Measurements from ENCODE around the gene TFIP11. TPM values are rescaled to one million over a fixed set of nuclear protein-coding genes. Genes with fewer than 3 reads are reported as not detected.
A peak's percentile ranks its signal among the peaks of the same experiment; 100 is the strongest.

Gene TFIP11
- 10 to 100 TPM; 32.0 to 38.3 (median 34.6) TPM for polyA plus RNA-seq (ENCODE audit: insufficient read depth in 1 of 5, insufficient read length in 5 of 5, low replicate concordance in 1 of 5)
- long read RNA-seq, donor 1, transcript TFIP11-204 (15 exons, 3,586 nt) = major isoform, 11 of 15 reads
- long read RNA-seq, donor 1, partial matches to known transcripts = 0 of 15 reads
- long read RNA-seq, donor 1, other reads (novel, unspliced or antisense) = 0 of 15 reads
- long read RNA-seq, donor 2, partial matches to known transcripts = 0 of 7 reads
- long read RNA-seq, donor 2, other reads (novel, unspliced or antisense) = 0 of 7 reads
- long read RNA-seq, donor 3, transcript TFIP11-204 (15 exons, 3,586 nt) = major isoform, 5 of 13 reads
- long read RNA-seq, donor 3, partial matches to known transcripts = 6 of 13 reads
- long read RNA-seq, donor 3, other reads (novel, unspliced or antisense) = 0 of 13 reads
- long read RNA-seq, donor 4, partial matches to known transcripts = 0 of 4 reads
- long read RNA-seq, donor 4, other reads (novel, unspliced or antisense) = 0 of 4 reads
- long read RNA-seq, donor 5, transcript TFIP11-204 (15 exons, 3,586 nt) = major isoform, 5 of 21 reads
- long read RNA-seq, donor 5, partial matches to known transcripts = 12 of 21 reads
- long read RNA-seq, donor 5, other reads (novel, unspliced or antisense) = 0 of 21 reads
- long read RNA-seq, donor 6, transcript TFIP11-204 (15 exons, 3,586 nt) = major isoform, 5 of 29 reads
- long read RNA-seq, donor 6, partial matches to known transcripts = 15 of 29 reads
- long read RNA-seq, donor 6, other reads (novel, unspliced or antisense) = 9 of 29 reads
- long read RNA-seq, donor 7, transcript TFIP11-204 (15 exons, 3,586 nt) = major isoform, 5 of 23 reads
- long read RNA-seq, donor 7, partial matches to known transcripts = 17 of 23 reads
- long read RNA-seq, donor 7, other reads (novel, unspliced or antisense) = 0 of 23 reads
- long read RNA-seq, donor 8, partial matches to known transcripts = 0 of 9 reads
- long read RNA-seq, donor 8, other reads (novel, unspliced or antisense) = 6 of 9 reads

- peak; percentile 88 to 91 for DNase-seq
These were observed at the start of gene TFIP11 for GRCh38 chr22:26512149-26512793. TSS of gene TFIP11 (minus strand) at chr22:26512473. CDS start at chr22:26510272, 2,201 bp downstream.

DNA sequence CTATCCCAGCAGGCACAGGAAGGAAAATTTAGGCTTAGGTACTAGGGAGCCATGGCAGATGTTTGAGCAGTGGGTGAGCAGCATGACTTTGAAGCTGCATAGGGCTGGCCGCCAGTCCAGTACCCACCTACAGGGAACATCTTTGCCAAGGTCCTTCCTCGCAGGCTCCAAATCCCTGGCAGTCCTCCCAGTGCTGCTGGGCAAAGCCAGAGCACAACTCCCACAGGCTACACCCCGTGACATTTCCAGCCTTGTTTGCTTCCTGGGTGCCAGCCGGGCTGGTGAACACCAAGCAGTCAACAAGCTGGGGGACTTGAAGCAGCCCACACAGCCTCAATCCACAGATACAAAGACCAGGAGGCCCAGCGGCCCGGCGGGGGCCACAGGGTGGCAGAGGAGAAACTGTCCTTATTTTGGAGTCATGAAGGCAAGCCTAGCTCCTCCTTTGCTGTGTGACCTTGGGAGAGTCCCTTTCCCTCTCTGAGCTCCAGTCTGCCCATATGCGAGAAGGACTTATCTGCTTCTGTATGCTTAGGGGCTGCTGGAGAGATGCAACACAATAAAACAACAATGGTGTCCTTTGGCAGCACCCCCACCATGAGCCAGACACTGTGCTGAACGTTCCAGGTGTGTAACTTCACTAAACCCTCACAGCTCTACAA lies 49.6 kb upstream of the TFIP11 start:
- no peak for DNase-seq

- no peak for DNase-seq
These were observed 47.8 kb upstream of the TFIP11 start for GRCh38 chr22:26559961-26560575.

DNA sequence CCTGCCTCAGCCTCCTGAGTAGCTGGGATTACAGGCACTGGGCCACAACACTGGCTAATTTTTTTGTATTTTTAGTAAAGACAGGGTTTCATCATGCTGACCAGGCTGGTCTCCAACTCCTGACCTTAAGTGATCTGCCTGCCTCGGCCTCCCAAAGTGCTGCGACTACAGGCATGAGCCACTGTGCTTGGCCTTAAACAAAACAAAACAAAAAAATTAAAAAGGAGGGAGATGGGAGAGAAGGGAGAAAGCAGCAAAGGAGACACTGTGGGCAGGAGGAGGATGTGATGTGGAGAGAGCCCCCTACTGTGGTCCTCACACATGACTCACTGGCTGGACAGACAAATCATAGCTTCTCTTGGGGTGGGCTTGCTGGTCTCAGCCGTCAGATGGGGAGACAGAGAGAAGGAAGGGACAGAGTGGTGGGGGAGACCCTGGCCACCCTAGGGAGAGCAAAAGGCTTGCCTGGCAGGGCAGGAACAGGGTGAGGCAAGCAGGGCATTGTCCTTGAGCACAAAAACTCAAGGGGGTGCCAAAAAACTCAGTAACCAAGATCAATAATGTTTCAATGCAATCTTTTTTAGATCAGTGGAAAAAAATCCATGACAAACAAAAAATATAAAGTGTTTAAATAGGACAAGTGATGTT lies 46.1 kb upstream of the TFIP11 start:
- no peak for DNase-seq

- no peak for DNase-seq
These were observed 44.6 kb upstream of the TFIP11 start for GRCh38 chr22:26556904-26557303.

DNA sequence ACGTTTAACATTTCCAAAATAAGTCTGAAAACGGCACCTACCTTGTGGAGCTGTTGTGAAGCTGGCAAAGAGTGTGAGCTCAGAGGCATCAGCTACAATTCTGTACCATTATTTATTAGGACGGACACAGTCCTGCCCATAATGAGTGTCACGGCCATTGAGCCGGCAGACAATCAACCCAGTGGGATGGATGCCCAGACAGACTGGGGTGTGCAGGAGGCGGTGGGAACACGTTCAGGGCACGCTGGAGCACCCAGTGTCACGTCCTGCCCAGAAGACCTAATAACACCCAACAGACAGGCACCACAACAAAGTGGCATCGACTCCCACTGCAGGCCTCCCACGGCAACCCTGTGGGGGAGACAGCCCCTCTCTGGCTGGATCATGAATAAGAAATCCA lies 43.2 kb upstream of the TFIP11 start:
- DNase-seq = no peak

DNA sequence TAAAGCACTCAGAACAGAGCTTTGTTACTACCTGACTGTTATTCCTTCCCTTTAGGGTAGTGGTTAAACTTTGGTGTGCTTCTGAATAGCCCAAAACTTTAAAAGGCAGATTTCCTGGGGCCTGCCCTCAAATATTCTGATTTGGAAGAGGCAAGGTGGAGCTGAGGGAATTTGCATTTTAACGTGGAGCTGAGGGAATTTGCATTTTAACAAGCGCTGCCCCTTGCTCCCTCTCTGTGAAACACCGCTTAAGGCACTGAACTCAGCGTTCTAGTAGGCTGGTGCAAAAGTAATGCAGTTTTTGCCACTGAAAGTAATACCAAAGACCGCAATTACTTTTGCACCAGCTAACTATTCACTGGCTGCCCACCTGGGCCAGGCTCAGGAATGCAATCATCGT lies 42.7 kb upstream of the TFIP11 start:
- DNase-seq = no peak

GRCh38 chr22:26553056-26553752 lies 40.9 kb upstream of the TFIP11 start:
- DNase-seq = no peak

DNA sequence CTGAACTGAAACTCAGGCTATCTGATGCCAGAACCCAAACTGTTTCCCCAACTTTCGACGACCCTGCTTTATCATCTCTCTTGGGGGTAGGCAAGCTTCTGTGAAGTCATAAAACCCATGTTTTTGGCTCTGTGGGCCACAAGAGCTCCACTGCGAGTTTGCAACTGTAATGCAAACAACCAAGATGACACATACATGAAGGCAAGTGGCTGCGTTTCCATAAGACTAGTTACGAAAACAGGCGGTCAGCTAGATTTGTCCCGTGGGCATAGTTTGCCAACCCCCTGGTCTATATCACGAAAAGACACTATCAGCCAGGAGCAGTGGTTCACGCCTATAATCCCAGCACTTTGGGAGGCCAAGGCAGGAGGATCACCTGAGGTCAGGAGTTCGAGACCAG lies 40.2 kb upstream of the TFIP11 start:
- no peak for DNase-seq

DNA sequence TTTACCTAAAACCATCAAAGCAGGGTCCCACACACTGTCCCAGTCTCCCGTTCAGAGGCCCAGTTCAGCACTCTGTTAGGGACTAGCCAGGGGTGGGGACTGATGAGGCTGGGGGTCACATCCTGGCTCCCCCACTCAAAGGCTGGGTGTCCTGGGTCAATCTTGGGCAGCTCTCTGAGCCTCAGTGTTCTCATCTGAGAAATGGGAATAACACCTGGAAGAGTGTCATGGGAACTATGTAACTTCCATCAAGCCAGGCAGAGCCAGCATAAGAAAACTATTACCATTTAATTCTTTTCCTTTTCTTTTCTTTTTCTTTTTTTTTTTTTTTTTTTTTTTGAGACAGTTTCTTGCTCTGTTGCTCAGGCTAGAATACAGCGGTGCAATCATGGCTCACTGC lies 39.3 kb upstream of the TFIP11 start:
- no peak for DNase-seq

DNA sequence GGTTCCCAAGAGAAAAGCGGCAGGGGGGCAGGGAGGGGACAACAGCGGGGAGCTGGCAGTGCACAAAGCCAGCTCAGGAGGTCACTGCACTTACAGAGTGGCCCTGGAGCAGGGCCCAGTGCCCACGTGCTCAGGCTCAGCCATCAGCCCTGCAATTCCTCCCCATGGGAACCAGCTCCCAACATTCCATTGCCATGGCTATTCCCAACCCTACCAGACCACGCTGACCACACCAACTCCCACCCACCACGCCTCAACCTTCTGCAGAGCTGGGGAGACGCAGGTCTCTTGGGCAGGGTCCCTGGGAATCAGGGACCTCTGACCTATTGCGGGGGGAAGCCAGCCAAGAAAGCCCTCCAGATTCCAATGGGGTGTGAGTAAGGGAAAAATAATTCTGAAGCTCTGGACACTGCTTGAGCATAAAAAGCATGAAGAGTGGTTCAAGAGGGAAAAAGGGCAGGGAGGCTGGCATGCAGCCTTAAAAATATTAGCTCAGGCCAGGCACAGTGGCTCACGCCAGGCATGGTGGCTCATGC lies 38.3 kb upstream of the TFIP11 start:
- peak; percentile 36 to 48 for DNase-seq

DNA sequence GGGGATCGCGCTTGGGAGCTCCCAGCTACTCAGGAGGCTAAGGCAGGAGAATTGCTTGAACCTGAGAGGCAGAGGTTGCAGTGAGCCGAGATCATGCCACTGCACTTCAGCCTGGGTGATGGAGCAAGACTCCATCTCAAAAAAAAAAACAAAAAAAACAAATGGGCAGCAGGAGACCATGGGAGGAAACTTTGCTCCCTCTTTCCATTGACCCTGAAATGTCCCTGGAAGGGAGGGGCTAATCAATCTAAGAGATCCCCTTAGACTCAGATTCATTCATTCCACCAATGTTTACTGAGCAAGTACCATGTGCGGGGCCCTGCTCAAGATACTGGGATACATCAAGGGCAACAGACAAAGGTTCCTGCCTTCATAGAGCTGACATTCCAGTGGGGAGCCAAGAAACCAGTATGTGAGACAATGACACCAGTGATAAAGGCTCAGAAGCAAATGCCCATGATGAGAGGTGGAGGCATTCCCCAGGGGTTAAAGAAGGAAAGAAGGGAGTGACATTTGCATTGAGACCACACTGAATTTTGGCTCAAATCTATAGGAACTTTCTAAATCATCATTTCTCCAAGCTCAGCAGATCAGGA lies 37.7 kb upstream of the TFIP11 start:
- DNase-seq = no peak

- DNase-seq = no peak
These were observed 36.7 kb upstream of the TFIP11 start for GRCh38 chr22:26548984-26549383.

GRCh38 chr22:26548303-26548702 lies 36.0 kb upstream of the TFIP11 start:
- DNase-seq = no peak

GRCh38 chr22:26547837-26548236 lies 35.6 kb upstream of the TFIP11 start:
- DNase-seq = no peak

DNA sequence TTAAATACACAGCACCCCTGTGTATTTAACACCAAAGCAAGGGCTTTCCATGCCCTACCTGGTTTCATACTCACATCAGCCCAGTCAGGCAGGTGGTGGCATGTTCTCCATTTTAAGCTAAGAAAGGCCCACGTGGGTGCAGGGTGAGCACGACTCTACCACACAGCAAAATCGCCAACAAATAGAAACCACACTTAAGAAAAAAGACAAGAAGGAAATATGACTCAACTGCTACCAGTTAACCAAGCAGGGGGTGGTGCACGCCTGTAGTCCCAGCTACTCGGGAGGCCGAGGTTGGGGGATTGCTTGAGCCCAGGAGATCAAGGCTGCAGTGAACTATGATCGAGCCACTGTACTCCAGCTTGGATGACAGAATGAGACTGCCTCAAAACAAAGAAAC lies 35.2 kb upstream of the TFIP11 start:
- DNase-seq = no peak

DNA sequence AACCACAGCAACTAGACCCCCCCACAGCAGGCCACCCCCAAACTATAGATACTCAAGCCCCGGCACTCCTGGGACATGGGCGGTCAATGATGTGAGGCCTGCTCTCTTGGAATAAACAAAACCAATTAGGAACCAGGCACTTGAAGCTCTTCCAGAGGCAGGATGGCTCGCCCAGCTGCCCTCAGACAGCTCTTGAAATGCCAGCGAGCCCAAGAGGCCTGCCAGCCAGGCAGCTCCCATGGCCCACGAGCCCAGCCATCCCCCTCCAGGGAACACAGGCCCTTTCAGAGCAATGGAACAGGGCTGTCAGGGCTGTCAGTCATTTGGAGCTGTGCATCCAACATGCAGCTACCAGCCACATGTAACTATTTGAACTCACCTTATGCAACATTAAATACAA lies 34.0 kb upstream of the TFIP11 start:
- no peak for DNase-seq

GRCh38 chr22:26545827-26546226 lies 33.6 kb upstream of the TFIP11 start:
- no peak for DNase-seq

DNA sequence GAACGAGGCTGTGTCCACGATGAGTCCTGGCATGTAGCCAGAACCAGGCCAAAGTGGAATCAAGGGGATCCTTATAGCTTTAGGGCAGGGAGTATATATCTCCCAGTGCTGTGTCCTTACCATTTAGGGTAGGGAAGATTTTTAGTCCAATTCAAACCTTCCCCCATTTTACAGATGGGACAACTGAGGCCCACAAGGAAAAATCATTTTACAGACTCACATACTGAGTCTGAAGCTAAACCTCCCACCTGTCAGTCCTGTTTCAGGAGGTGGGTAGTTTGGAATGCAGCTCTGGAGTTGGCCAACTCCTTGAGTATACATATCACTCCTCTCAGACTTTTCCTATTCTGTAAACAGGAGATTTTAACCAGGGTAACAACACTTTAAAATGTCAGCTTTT lies 33.1 kb upstream of the TFIP11 start:
- DNase-seq = no peak
